ENCODE results near the gene ADGRE2.
"Not testable (repeated sequence)": the region's sequence is repeated elsewhere in the genome, so short reads cannot be mapped to it uniquely, and the experiment has no call there.

Gene ADGRE2

DNA sequence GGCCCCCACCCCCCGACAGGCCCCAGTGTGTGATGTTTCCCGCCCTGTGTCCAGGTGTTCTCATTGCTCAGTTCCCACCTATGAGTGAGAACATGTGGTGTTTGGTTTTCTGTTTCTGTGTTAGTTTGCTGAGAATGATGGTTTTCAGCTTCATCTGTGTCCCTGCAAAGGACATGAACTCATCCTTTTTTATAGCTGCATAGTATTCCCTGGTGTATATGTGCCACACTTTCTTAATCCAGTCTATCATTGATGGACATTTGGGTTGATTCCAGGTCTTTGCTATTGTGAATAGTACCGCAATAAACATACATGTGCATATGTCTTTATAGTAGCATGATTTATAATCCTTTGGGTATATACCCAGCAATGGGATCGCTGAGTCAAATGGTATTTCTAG, 715 bp downstream of the ADGRE2 start:
- DNase-seq = not testable (repeated sequence)

DNA sequence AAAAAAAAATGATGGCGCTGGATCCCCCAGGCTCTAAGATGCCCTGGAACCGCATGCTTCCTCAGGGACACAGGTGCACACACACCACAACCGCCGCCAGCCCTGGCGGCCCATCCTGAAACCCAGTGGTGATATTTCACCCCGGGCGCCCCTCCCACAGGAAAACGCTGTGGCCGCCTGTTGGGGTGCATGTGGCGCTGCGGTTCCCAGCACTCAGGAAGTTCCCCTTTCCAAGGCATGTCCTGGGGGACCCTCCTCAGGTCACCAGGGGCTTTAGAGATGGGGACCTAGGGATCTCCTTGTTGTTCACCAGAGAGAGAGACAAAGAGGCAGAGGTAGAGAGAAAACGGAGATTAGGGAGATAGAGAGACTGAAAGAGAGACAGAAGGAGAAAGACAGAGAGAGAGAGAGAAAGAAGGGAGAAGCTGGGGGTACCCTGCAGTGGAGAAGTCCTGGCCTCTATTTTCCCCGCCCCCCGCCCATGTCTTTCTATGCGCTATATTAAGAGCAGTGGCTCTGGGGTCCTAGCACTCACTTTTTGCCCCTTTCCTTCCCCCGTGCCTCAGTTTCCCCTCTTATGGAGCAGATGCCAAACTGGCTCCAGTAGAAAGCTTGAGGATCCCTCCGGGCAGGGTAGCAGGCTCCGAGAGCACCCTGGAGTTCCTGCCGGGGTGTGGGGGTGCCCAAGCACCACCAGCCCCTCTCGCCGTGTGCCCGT, 2.3 kb downstream of the ADGRE2 start:
- no peak for DNase-seq

GRCh38 chr19:14775326-14775725, 3.0 kb downstream of the ADGRE2 start:
- DNase-seq = not testable (repeated sequence)

DNA sequence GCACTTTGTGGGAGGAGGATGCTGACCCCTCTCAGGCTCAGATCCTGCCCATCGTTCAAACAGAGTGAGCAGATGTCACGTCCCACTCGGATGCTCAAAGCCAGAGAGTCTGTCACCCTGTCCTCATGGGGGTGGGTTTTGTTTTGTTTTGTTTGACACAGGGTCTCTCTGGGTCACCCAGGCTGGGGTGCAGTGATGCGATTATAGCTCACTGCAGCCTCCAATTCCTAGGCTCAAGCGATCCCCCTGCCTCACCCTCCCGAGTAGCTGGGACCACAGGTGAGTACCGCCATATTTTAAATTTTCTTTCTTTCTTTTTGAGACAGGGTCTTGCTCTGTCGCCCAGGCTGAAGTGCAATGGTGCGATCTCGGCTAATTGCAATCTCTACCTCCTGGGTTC, 4.0 kb downstream of the ADGRE2 start:
- no peak for DNase-seq

- not testable (repeated sequence) for DNase-seq
These were observed 4.6 kb downstream of the ADGRE2 start for GRCh38 chr19:14773722-14774121.

DNA sequence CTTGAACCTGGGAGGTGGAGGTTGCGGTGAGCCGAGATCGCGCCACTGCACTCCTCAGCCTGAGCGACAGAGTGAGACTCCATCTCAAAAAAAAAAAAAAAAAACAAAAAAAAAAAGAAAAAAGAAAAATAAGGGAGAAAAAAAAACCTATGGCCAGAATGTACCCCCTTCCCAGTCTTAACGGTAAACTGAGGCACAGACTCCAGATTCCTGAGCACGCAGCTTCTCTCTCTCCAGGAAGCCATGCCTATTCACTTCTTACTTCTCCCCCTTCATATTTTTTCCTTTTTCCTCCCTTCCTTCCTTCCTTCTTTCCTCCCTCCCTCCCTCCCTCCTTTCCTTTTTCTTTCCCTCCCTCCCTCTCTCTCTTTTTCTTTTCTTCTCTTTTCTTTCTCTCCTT, 5.4 kb downstream of the ADGRE2 start:
- DNase-seq = no peak

DNA sequence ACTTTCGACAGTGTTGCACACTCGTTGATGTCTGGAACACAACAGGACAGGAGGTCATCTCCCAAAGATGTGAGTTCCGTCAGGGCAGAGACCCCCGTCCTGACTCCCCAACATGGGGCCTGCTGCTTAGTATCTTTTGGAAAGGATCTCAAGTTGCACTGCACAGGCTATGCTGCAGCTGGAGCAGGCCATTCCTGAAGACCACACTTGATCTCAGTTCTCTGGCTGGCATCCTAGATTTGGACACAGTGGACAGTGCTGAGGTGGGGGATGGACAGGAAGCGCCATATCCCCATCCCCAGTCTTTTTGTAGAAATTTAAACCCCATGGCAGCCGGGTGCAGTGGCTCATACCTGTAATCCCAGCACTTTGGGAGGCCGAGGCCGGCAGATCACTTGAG, 5.9 kb downstream of the ADGRE2 start:
- DNase-seq = no peak

- no peak for DNase-seq
These were observed 7.2 kb downstream of the ADGRE2 start for GRCh38 chr19:14770944-14771839.

DNA sequence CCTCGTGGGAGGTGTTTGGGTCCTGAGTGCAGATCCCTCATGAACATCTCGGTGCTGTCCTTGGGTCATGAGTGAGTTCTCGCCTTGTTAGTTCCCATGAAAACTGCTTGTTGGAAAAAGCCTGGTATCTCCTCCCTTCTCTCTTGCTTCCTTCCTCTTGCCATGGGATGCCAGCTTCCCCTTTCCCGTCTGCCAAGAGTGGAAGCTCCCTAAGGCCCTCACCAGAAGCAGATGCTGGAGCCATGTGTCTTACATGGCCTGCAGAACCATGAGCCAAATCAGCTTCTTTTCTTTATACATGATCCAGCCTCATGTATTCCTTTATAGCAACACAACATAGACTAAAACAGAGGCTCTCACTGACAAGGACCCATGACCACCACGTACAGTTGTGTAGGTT, 8.2 kb downstream of the ADGRE2 start:
- DNase-seq = no peak

DNA sequence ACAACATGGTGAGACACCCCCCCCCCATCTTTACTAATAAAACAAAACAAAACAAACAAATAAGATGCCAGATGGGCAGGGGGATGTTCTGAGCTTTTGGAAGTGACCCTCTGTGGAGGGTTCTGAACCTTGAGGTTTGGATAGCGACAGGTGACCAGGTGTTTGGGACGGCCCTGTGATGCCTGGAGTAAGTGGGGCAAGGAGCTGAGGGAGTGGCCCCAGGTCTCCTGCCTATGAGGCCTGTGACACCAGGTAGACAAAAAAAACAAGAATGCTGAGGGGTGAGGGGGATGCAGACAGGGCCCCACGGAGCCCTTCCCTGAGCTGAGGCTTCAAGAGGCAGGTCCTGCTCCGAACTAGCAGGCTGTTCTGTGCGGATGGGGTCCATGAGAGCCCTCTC, 9.2 kb downstream of the ADGRE2 start:
- no peak for DNase-seq

DNA sequence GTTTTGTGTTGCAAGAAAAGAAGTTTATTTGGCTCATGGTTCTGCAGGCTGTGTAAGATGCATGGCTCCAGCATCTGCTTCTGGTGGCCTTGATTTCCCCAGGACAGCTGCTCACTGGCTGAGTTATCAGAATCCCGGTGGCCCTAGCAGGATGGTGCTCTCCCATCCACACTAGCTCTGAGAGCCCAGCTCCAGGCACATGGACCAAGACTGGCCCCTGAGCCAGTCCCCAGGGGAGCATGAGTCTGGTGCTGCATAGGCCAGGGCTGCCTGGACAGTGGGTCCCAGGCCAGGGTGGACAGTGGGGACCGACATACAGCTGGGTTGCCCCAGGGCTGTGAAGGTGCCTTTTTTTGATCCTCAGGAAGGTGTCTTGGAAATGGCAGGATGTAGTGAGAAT, 10.4 kb downstream of the ADGRE2 start:
- no peak for DNase-seq

DNA sequence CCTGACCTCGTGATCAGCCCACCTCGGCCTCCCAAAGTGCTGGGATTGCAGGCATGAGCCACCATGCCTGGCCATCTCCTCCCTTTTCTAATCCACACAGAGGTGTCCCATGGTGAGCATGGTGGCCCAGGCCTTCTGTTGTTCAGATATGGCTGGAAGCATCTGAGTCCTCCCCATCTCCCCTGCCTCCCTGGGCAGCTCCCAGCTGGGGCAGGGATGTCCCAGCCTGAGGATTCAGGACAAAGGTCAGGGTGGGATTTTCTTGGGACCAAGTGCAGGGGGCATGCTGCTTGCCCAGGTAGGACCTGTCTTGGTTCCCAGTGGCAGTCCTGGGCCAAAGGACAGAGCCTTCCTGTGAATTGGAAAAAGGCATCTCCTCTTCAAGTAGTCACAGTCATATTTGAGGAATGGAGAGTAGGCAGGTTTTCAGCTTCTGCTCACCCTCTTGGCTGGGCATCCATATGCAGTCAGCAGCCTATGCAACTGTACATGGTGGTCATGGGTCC, 10.8 kb downstream of the ADGRE2 start:
- DNase-seq = no peak

DNA sequence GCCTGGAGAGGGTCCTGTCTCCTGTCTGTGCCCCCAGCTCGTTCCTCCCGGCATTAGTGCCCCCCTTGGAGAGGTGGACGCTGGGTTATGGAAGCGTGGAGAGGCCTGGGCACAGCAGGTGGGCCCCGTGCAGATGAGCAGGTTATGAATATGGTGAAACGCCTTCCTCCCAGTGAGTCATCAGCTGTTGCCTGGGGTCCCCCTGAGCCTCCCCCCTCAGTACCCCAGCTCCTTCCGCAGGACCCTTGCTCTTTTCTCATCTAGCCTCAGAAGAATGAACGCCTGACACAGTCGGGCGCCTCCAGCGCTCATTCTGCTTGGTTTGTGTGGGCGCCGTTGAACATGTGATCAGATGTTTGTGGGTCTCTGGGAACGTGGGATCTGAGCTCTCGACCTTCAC, 12.5 kb downstream of the ADGRE2 start:
- DNase-seq = not testable (repeated sequence)

DNA sequence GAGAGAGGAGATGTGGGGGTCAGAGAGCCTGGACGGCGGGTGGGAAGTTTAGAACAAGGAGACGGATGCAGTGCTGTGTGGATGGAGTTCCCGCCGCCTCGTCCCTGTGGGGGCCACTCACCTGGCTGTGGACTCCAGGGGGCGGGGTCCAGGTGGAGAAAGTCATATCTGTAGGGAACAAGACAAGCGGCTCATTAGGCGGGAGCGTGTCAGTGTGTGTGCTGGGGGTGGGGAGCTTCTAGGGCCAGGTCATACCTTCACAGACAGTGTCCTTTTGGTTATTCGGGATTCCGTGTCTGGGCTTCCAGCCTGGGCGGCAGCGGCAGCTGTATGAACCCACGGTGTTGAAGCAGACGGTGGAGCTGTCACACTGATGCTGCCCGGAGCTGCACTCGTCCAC, 13.0 kb downstream of the ADGRE2 start:
- DNase-seq = not testable (repeated sequence)

DNA sequence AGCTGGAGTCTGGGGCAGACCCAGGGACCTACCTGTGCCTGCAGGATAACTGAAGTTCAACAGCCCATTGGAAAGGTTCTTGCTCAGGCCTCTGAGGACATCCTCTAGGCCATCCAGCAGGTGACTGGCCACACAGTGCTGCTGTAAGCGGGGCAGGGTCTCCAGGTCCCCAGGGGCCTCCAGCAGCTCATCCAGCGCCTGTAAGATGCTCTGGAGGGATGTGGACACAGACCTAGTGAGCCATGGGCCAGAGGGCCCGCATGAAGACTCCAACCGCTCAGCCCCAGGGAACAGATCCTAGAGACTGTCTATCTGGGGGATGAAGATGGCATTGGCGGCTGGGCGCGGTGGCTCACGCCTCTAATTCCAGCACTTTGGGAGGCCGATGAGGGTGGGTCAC, 14.0 kb downstream of the ADGRE2 start:
- no peak for DNase-seq

GRCh38 chr19:14763497-14764145, 14.7 kb downstream of the ADGRE2 start:
- DNase-seq = no peak

GRCh38 chr19:14762111-14762510, 16.2 kb downstream of the ADGRE2 start:
- DNase-seq = no peak

GRCh38 chr19:14761607-14762006, 16.8 kb downstream of the ADGRE2 start:
- no peak for DNase-seq

DNA sequence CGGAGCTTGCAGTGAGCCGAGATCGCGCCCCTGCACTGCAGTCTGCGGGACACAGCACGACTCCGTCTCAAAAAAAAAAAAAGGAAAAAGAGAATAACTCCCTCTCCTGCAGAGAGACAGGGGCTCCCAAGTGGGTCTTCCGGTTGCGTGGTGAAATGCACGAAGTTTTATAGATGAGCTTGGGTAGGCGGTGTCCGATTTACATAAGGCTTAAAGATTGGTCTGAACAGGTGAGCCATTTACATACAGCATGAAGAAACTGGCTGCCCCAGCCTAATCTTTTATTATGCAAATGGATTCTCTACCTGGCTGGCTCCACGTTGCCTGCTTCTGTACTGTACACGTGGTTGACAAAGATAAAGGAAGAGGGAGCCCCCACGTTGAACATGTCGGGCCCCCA, 19.5 kb downstream of the ADGRE2 start:
- no peak for DNase-seq

DNA sequence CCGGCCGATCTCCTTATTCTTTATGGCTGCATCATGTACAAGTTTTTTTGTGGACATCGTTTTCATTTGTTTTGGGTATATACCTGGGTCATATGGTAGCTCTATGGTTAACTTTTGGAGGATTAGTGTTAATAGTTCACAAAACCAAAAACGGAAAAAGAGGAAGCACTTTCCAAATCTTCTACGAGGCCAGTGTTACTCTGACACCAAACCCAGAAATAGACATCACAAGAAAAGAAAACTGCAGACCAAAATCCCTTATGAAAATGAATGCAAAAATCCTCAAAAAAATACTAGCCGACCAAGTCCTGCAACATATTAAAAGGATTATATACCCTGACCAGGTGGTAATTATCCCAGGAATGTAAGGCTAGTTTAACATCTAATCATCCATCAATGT, 29.8 kb downstream of the ADGRE2 start:
- DNase-seq = no peak

- DNase-seq = no peak
These were observed 31.5 kb downstream of the ADGRE2 start for GRCh38 chr19:14746886-14747285.

- no peak for DNase-seq
These were observed 42.4 kb downstream of the ADGRE2 start for GRCh38 chr19:14735915-14736314.

DNA sequence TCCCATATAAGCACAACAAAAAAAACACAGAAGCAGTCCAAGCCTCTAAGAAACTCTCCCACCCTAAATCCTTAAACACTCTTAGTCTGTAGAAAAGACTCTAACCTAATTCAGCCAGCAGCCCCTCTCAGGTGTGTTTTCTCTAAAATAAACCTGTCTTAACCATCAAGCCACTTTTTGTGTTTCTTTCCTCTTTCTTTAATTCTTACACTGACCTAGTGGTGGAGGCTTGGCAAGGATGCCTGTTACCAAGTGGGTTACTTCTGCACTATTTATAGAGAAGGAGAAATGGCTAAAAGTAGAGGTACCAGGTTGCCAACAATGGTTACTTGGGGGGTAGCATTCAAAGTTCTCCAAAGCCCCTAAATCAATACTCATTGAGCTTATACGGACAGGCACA, 44.8 kb downstream of the ADGRE2 start:
- DNase-seq = no peak

DNA sequence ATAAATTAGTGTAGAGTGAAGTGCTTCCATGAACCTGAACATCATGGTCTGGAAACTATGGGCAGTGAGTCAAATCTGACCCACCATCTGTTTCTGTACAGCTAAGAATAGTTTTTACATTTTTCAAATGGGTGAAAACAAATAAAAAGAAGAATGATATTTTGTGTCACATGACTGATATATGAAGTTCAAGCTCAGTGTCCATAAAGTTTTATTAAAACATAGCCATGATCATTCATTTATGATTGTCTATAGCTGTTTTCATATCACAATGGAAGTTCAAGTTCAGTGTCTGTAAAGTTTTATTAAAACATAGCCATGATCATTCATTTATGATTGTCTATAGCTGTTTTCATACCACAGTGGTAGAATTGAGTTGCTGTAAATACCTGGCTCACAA, 45.9 kb downstream of the ADGRE2 start:
- DNase-seq = no peak

All from activated CD4-positive, alpha-beta T cell treated with anti-CD3 and anti-CD28 coated beads for 4 hours (primary cell).